Osteocyte (in vitro differentiated cells): ENCODE data around the gene YARS1. TPM values are rescaled to one million over a fixed set of nuclear protein-coding genes. Genes with fewer than 3 reads are reported as not detected.

Experiments used
- DNase-seq: peaks from one replicate; pipeline ENCODE4 v3.0.0; 2021; ENCODE audit warnings: mixed read lengths; ENCODE audit not compliant: unreplicated experiment; ENCODE audit errors: extremely low spot score
- H3K27ac Mint-ChIP-seq: one replicate; pipeline ENCODE4 v1.8.0; 2021; ENCODE audit warnings: mild to moderate bottlenecking, mixed read lengths; ENCODE audit not compliant: unreplicated experiment
- H3K27me3 Mint-ChIP-seq: one replicate; pipeline ENCODE4 v1.8.0; 2021; ENCODE audit warnings: mixed read lengths; ENCODE audit not compliant: unreplicated experiment
- H3K36me3 Mint-ChIP-seq: one replicate; pipeline ENCODE4 v1.8.0; 2021; ENCODE audit warnings: mixed read lengths; ENCODE audit not compliant: unreplicated experiment
- H3K4me1 Mint-ChIP-seq: one replicate; pipeline ENCODE4 v1.8.0; 2021; ENCODE audit warnings: mixed read lengths; ENCODE audit not compliant: unreplicated experiment
- H3K4me3 Mint-ChIP-seq: one replicate; pipeline ENCODE4 v1.8.0; 2021; ENCODE audit warnings: mild to moderate bottlenecking, moderate library complexity, mixed read lengths; ENCODE audit not compliant: unreplicated experiment
- H3K9me3 Mint-ChIP-seq: one replicate; pipeline ENCODE4 v1.8.0; 2021; ENCODE audit warnings: mixed read lengths; ENCODE audit not compliant: unreplicated experiment
- CTCF ChIP-seq: fragments of 200-600 bp; sonication (generic); IDR thresholded peaks from 2 replicates; pipeline ENCODE4 v1.5.0; 2021; ENCODE audit warnings: antibody characterized with exemption, mild to moderate bottlenecking, moderate library complexity
- total RNA-seq: library from RNA; stranded (reverse); gene quantifications from 2 replicates; pipeline ENCODE4 v1.2.1, GENCODE V29; 2021

Gene YARS1
- total RNA-seq, 1 donor from 2014 or later: 177 TPM

GRCh38 chr1:32768110-32768850 is 48.9 kb downstream of the YARS1 start:
- no peaks in the 10 kb centered on the region for H3K27me3 Mint-ChIP-seq
- H3K4me1 Mint-ChIP-seq: peaks cover 46% of the 10 kb centered on the region
- no peak overlapping the region for H3K4me3 Mint-ChIP-seq
- peak overlapping the region; percentile 7 for H3K27ac Mint-ChIP-seq
- no peaks in the 10 kb centered on the region for H3K9me3 Mint-ChIP-seq
- TF ChIP-seq CTCF: no peak
- no peak for DNase-seq
- peaks cover 8% of the 10 kb centered on the region for H3K36me3 Mint-ChIP-seq

DNA sequence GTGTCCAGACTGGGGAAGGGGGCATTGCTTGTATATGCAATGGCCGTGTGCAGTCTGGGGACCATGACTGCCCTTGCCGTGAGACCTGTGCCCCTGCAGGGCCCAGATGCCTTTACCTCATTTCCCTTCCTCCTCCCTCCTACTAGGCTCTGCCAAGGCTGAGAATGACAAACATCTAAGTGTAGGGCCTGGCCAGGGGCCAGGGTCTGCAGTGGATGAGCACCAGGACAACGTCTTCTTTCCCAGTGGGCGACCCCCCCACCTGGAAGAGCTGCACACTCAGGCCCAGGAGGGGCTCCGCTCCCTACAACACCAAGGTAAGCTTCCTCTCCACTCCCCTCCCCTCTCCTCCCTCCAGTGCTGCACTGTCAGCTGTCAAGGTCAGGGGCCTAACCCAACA is 49.5 kb downstream of the YARS1 start:
- H3K9me3 Mint-ChIP-seq: no peaks in the 10 kb centered on the region
- peaks cover 41% of the 10 kb centered on the region for H3K4me1 Mint-ChIP-seq
- peaks cover 3% of the 10 kb centered on the region for H3K36me3 Mint-ChIP-seq
- no peak for DNase-seq
- no peak for TF ChIP-seq CTCF
- H3K27ac Mint-ChIP-seq: no peak overlapping the region
- H3K27me3 Mint-ChIP-seq: no peaks in the 10 kb centered on the region
- no peak overlapping the region for H3K4me3 Mint-ChIP-seq

DNA sequence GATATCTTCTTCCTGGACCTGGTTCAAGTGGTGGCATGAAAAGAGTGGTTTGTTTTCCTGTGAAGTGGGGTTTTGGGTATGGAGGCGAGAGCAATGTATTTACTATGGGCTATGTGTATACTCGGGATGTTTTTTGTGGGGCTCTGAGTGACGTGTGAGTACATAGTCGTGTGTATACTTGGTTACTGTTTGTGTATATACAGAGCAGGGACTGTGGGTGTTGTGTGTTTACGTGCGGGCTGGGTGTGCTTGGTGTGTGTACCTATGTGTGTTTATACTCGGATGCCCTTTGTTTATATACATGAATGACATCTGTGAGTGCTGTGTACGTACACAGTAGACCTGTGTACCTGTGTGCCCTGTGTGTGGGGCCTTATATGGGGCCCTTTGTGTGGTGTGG is 50.0 kb downstream of the YARS1 start:
- H3K4me1 Mint-ChIP-seq: peaks cover 39% of the 10 kb centered on the region
- no peaks in the 10 kb centered on the region for H3K9me3 Mint-ChIP-seq
- peaks cover 3% of the 10 kb centered on the region for H3K36me3 Mint-ChIP-seq
- DNase-seq: no peak
- no peaks in the 10 kb centered on the region for H3K27me3 Mint-ChIP-seq
- H3K27ac Mint-ChIP-seq: peak overlapping the region; percentile 21
- no peak overlapping the region for H3K4me3 Mint-ChIP-seq
- TF ChIP-seq CTCF: no peak

GRCh38 chr1:32766328-32766972 is 50.7 kb downstream of the YARS1 start:
- DNase-seq: no peak
- H3K4me1 Mint-ChIP-seq: peaks cover 46% of the 10 kb centered on the region
- no peak for TF ChIP-seq CTCF
- no peaks in the 10 kb centered on the region for H3K27me3 Mint-ChIP-seq
- H3K9me3 Mint-ChIP-seq: no peaks in the 10 kb centered on the region
- no peak overlapping the region for H3K27ac Mint-ChIP-seq
- H3K4me3 Mint-ChIP-seq: no peak overlapping the region
- H3K36me3 Mint-ChIP-seq: peaks cover 3% of the 10 kb centered on the region

GRCh38 chr1:32765570-32766327 is 51.4 kb downstream of the YARS1 start:
- peaks cover 3% of the 10 kb centered on the region for H3K36me3 Mint-ChIP-seq
- no peaks in the 10 kb centered on the region for H3K9me3 Mint-ChIP-seq
- H3K27ac Mint-ChIP-seq: peak overlapping the region; percentile 10
- no peak for DNase-seq
- TF ChIP-seq CTCF: no peak
- no peak overlapping the region for H3K4me3 Mint-ChIP-seq
- peaks cover 53% of the 10 kb centered on the region for H3K4me1 Mint-ChIP-seq
- H3K27me3 Mint-ChIP-seq: no peaks in the 10 kb centered on the region
